AG08396 (cell line): ENCODE measurements around the gene MFGE8.
"Not testable (repeated sequence)": the region's sequence is repeated elsewhere in the genome, so short reads cannot be mapped to it uniquely, and the experiment has no call there.

Experiments used
- DNase-seq: peaks from one replicate; pipeline ENCODE4 v3.0.0; 2012; ENCODE audit warnings: low spot score, mixed read lengths

MFGE8 gene, protein sequence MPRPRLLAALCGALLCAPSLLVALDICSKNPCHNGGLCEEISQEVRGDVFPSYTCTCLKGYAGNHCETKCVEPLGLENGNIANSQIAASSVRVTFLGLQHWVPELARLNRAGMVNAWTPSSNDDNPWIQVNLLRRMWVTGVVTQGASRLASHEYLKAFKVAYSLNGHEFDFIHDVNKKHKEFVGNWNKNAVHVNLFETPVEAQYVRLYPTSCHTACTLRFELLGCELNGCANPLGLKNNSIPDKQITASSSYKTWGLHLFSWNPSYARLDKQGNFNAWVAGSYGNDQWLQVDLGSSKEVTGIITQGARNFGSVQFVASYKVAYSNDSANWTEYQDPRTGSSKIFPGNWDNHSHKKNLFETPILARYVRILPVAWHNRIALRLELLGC

DNA sequence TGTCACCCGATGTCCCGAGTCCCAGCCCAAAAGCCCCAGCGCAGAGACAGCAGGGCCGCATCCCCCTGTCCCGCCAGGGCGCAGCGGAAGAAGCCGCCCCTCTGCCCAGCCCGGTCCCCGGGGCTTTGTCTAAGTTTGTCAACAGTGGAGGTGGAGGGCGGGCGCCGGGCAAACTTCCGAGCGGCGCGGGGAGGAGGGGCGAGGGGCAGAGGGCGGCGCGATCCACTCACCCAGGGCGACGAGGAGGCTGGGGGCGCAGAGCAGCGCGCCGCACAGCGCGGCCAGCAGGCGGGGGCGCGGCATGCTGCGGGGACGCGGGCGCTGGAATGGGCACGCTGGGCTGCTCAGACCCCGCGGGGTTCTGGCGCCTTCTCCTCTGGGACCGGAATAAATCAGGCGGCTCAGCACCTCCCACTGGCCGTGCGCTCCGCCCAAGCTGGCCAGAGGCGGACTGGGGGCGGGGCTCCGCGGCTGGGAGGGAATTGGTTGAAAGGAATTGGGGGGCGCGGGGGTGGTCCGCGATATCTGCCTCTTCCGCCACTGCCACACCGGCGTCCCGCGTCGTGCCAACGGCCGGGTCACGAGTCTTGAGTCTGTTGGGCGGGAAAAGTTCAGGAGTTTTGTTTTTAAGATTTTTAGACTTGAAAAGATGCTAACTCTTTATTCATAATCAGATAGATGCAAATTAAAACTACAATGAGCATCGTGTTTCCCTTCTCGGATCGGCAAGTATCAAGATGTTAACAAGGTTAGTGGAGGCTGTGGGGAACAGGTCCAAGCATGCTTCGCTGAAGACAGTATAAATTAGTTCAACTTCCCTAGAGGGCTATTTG is at the start of gene MFGE8:
Gene MFGE8 (minus strand): TSS at position 363 of the 833 bp plus-strand sequence. CDS start 60 bp downstream, at position 303.
- DNase-seq: peak; percentile 87

DNA sequence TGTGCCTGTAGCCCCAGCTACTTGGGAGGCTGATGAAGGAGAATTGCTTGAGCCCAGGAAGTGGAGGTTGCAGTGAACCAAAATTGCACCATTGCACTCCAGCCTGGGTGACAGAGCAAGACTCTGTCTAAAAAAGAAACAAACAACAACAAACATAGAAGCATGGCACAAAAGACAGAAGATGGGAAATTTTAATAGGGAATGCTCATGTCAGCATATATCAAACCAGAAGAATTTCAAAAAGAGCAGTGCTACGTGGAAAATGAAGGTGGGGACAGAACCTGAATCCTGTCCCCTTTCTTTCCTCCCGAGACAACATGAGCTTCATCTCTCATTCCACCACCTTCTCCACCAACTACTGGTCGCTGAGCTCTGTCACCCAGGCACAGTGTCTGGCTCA is 46.3 kb upstream of the MFGE8 start:
- no peak for DNase-seq

DNA sequence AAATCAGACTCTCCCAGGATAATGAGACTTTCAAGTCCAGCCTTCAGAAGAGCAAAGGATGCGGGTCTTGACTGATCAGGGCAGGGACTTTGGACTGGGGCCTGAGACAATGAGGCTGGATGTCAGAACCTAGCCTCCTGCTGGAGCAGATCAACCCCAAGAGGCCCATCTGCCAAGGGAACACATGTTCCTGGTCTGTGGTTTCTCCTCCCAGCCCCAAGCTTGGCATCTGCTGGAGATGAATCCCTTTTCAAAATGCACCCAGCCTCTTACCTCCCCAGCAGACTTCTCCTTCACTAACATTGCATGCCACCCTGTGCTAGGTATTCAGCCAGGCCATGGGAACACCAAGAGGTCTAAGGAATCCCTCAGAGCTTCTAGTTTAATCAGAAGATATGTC is 43.7 kb upstream of the MFGE8 start:
- DNase-seq: no peak

DNA sequence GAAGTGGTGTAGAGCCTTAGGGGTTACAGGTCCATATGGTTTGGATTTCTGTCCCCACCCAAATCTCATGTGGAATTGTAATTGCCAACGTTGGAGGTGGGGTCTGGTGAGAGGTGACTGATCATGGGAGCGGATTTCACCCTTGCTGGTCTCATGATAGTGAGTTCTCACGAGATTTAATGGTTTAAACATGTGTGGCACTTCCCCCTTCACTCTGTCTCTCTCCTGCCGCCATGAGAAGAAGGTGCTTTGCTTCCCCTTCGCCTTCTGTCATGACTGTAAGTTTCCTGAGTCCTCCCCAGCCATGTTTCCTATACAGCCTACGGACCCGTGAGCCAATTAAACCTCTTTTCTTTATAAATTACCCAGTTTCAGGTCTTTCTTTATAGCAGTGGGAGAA is 43.1 kb upstream of the MFGE8 start:
- no peak for DNase-seq

DNA sequence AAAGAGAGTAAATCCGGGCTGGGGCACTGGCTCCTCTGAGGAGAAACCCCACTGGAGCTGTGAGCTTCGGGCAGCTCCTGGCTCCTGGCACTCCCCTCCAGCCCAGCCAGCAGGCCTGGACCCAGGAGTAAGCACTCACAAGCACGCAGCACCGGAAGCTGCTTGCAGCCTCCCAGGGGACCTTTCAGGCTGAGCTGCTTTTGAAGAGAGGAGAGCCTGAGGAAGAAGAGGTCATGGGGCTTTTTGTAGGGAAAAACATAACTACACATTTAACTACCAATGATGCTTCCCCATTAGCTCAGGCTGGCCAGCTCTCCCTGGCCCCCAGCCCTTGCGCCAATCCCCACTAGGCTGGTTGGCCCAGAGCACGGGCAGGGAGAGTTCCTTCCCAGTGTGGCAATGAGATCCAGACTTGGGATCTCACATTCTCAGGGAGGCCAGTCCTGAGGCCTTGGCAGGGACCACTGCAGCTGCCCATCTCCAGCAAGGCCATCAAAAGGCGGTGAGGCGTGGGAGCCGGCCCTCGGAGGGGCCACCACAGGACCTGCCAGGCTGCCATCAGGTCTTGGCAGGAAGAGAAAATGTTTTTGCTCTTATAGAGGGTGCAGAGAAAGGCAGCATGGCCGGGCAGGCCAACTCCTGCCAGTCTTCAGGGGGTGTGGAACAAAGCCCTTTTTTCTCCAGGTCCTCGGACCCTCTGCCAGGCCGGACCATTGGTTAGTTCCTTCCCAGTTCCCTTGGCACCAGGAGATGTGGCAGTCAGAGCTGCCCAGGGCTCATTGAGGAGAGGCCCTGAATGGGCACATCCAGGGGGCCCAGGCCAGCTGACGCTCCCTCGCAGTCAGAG is 41.5 kb upstream of the MFGE8 start:
- no peak for DNase-seq

DNA sequence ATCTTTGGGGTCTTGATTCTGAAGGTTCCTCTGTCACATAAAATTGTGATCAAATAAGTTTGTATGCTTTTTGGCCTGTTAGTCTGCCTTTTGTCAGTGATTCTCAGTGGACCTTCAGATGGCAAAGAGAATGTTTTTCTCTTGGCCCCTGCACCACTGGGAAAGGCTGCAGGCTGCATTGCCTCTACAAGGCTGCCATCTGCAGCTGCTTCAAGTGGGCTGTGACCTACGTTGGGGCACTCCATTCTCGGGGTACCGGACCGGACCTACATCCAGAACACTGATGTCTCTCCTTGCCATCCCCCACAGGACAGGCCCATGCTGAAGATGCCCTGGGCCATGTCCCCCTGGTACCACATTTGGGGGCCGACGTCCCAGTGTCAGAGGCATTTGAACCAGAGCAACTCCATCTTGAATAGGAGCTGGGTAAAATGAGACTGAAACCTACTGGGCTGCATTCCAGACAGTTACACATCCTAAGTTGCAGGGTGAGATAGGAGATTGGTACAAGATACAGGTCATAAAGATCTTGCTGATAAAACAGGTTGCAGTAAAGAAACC is 37.5 kb upstream of the MFGE8 start:
- no peak for DNase-seq

DNA sequence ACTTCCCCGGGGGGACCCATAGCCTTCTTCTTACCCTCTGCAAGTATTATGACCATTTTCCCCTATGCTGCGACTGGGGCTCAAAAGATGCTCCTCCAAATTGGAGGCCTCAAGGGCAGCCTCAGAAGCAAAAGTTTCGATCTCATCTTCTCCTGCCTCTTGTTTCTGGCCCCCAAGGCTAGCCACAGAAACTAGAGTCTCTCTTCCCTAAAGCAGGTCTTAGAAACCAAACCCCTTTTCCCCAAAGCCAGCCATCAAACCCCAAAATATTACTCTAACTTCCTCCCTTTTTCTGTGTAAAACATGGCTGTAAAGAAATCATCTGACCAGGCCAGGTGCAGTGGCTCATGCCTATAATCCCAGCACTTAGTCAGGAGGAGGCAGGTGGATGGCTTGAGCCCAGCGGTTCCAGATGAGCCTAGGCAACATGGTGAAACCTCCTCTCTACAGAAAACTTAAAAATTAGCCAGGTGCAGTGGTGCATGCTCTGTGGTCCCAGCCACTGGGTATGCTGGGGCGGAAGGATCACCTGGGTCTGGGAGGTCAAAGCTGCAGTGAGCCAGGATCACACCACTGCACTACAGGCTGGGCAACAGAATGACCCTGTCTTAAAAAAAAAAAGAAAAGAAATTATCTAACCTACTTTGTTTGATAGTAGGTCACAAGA is 36.7 kb upstream of the MFGE8 start:
- no peak for DNase-seq

DNA sequence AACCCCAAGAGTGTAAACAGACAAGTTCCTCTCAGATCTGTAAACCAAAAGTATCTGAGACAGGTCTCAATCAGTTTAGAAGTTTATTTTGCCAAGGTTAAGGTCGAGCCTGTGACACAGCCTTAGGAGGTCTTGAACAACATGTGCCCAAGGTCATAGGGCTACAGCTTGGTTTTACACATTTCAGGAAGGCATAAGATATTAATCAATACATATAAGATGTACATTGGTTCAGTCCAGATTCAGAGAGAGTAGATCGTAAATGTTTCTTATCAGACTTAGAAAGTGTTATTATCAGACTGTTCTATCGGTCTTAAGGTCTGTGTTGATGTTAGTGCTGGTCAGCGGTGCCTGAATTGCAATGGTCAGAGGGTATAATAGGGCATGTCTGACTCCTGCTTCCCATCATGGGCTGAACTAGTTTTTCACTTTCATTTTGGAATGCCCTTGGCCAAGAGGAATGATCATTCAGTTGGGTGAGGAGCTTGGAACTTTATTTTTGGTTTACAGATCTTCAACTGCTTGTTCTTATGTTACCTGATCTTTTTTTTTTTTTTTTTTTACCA is 27.0 kb upstream of the MFGE8 start:
- no peak for DNase-seq

DNA sequence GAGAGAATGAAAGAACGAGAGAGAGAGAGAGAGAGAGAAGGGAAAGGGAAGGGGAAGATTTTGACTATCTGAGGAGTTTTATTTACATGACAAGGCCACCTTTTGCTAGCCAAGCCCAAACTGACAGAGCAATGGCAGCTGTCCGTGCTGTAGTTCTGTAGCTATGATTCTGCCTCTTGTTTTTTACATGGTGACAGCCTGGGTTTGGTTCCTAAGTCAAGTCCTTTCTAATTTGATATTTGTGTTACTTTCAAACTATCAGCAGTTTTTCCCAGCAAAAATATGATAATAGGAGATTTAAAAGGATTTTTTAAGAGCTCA is 26.3 kb upstream of the MFGE8 start:
- DNase-seq: no peak

DNA sequence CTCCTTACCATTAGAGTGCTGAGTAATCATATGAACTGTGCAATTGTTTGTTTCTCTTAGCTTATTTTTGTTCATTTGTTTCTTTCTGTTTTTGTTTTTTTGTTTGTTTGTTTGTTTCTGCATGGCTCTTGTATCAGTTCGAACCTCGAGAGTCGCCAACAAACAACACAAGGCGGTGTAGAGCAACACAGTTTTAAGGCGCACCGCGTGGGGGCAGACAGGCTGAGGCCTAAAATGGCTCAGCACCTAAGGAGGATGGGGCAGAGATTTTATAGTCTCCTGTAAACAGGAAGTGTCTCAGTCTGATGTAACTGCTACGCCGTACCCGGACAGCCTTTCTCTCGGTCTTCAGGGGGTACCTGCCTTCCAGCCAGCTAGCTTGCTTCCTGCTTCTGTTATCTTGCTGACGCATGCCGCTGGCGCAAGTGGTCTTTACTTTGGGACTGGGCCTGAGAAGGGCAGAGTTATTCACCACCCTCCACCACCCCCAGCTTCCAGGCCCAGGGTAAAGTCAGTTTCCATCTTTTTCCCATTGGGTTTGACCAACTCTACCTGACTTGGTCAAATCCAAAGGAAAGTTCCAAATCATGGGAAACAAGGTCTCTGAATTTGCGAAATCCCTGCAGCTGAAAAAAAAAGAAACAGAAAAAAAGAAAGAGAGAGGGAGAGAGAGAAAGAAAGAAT is 25.8 kb upstream of the MFGE8 start:
- no peak for DNase-seq

DNA sequence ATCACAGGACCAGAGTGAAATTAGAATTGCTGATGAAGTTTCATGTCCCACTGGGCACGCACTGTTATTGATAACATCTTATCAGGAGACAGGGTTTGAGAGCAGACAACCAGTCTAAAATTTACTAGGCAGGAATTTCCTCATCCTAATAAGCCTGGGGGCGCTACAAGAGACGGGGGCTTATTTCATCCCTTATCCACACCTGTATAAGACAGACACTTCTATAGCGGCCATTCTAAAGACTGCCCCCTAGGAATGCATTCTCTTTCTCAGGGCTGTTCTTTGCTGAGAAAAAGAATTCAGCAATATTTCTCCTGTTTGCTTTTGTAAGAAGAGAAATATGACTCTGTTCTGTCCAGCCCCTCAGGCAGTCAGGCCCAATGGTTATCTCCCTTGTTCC is 21.3 kb upstream of the MFGE8 start:
- DNase-seq: not testable (repeated sequence)

DNA sequence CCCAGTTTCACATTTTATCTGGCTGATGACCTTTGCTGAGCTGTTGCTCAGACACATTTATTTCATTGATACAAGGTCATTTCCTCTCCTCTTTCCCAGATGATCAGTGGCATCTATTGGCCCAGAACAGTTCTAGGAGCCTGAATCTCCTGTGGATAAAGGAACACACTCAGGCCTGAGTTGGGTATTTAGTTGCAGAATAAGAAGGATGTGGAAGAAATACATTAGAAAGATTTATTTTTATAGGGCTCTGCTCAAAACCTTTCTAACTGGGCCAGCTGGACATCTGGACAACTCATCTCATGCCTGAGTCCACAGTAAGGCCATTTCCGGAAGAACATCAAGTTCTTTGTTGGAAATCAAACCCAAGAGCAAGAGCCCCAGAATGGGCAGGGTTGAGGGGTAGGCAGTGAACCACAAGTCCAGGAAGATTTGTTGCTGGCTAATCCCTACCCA is 19.7 kb upstream of the MFGE8 start:
- DNase-seq: no peak

DNA sequence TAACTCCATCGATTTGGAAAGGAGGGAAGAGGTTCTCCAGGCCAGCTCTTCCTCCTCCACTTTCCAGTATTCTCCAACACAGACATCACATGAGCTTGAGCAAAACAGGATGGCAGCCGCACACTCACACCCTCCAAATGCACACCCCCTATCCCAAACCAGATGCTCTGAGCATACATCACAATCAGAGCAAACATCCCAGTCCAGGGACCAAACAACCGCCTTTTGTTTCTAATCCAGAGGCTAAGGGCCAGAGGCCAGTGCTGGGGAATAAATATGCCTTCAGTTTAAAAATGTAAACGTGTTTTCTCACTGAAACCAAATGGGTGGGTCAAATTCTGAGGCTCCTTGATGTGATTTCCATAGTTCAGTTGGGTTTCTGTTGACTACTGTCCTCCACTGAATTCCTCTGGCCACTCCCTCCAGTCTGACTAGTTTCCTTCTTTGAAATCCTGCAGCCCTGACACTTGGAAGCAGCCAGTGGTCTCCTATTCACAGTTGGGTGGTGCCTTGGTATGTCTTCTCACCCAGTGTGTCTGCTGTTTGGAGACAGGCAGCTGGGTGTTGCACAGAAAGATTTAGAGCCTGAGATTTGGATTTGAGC is 19.2 kb upstream of the MFGE8 start:
- DNase-seq: no peak

DNA sequence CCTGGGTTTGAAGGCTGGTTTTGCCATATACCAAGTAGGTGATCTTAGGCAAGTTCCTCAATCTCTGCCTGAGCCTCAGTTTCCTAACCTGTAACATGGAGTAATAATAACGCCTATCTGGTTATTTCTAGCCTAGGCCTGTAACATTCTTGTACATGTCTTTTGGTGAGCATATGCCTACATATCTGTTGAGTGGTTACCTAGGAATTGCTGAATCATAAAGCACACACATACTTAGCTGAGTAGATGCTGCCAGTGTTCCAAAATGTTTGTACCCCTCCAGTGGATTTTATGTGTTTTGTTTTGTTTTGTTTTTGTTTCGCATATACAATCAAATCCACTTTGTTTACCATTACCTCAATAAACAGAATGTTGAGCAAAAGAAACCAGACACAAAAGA is 17.4 kb upstream of the MFGE8 start:
- DNase-seq: no peak

DNA sequence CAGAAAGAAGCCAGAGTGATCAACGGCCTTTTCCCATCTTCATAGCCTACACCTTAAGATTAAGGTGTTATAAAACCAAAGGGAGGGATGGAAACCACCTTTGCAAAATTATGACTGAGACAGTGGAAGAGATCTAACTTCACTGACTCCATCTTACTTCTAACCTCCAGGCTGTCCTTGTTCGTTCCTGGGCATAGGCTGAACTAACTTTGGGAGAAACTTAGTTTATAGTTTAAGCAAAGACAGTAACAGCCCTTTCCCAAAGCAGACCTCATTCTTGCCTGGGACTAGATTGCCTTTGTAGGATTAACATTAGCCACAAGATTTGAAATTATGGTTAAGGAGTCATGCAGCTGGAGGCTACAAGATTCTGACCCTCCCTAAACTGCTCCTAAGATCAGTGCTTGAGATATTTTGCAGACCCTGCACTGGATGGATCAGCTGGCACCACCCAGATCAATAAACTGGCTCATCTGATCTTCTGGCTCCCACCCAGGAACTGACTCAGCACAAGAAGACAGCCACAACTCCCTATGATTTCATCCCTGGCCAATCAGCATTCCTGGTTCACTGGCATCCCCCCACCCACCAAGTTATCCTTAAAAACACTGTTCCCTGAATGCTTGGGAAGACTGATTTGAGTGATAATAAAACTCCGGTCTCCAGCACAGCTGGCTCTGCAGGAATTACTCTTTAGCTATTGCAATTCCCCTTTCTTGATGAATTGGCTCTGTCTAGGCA is 16.3 kb upstream of the MFGE8 start:
- DNase-seq: not testable (repeated sequence)

DNA sequence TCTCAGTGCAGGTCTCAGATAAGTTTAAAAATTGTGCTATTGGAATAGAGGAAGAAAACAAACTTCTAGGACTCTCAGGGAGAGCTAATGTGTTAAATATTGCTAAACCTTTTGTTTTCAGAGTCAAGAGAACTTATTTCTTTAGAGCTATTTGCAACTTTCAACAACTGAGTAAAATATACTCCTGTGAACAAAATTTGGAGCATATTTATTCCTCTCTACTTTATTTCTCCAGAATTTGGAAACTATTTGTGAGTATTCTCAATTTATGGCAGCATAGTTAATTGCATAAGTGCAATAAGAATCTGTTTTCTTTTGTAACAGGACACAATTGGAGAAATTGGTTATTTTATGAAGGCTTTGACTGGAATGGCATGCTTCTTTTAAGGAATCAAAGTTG is 15.0 kb upstream of the MFGE8 start:
- not testable (repeated sequence) for DNase-seq

DNA sequence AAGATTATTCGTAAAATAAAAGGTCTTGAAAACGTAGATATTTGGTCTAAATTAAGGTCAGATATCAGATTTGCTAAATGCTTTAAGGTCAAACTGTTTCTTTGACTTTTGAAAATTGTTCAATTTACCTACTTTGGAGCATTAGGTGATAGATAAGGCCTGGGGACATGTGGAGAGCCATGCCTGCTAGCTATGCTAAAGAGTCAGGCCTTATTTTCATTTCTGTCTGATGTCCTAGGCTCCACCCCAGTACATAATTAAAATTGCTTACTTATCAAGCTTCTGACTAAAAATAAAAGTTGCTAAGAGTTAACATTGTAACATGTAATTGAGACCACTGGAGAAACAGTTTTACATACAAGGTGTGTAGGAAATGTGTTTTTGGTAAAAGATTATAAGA is 12.5 kb upstream of the MFGE8 start:
- not testable (repeated sequence) for DNase-seq

DNA sequence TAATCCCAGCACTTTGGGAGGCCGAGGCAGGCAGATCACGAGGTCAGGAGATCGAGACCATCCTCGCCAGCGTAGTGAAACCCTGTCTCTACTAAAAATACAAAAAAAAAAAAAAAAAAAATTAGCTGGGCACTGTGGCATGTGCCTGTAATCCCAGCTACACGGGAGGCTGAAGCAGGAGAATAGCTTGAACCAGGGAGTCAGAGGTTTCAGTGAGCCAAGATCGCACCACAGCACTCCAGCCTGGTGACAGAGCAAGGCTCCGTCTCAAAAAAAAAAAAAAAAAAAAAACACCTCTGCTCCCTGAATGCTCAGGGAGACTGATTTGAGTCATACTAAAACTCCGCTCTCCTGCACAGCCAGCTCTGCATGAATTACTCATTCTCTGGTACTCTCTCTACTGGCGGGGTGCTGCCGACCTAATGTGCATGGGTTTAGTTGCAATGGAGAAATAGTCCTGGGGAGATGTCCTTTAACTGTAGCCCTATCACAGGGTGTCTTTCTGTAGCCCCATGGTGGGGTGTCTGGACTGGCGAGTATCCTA is 7.8 kb upstream of the MFGE8 start:
- not testable (repeated sequence) for DNase-seq
